Regular cardiac myocyte (primary cell): Measurements from ENCODE around the gene PGM2. TPM values are rescaled to one million over a fixed set of nuclear protein-coding genes. Genes with fewer than 3 reads are reported as not detected.

Experiments
- total RNA-seq: library from RNA; depleted of rRNA; stranded (reverse); fragments of >200 nt; gene quantifications from 2 replicates; pipeline ENCODE4 v1.2.3, GENCODE V29; 2014

PGM2 gene
- 31.3 and 48.9 TPM in 2 replicates for total RNA-seq

GRCh38 chr4:37826295-37827029 is at the start of gene PGM2:
TSS of gene PGM2 (plus strand) at chr4:37826686. CDS start at chr4:37826733, 47 bp downstream.

GRCh38 chr4:37890801-37891259 is 64.3 kb downstream of the PGM2 start, which contains the start of gene TBC1D1:
TSS of gene TBC1D1 (plus strand) at chr4:37891084. CDS start at chr4:37902096, 11,012 bp downstream.

Other genes with a start within 250 kb of the PGM2 start
- 125 and 127 TPM in 2 replicates for gene RELL1, start 140.3 kb upstream of the PGM2 start, total RNA-seq
- gene TBC1D1, start 64.4 kb downstream of the PGM2 start, total RNA-seq: 88.5 and 117 TPM in 2 replicates
- gene PTTG2, start 133.7 kb downstream of the PGM2 start, total RNA-seq: 0.19 TPM in 1 of 2 replicates, not detected in the other